Mesenchymal stem cell (in vitro differentiated cells and primary cell): ENCODE measurements around the gene PNMA8A.

Source experiments
- DNase-seq: peaks from one replicate; pipeline ENCODE4 v3.0.0-alpha.2; 2013
- H2AFZ ChIP-seq: one replicate; pipeline ENCODE4 v1.6.1; 2013; ENCODE audit warnings: low read depth, mild to moderate bottlenecking, control low read depth, inconsistent platforms, low read length, moderate library complexity
- H2AK5ac ChIP-seq: 2 replicates; pipeline ENCODE4 v1.6.1; 2013; ENCODE audit warnings: low read length, moderate library complexity, mild to moderate bottlenecking, inconsistent platforms; ENCODE audit not compliant: severe bottlenecking
- H2BK120ac ChIP-seq: one replicate; pipeline ENCODE4 v1.6.1; 2013; ENCODE audit warnings: low read depth, mild to moderate bottlenecking, inconsistent platforms, low read length, moderate library complexity
- H2BK12ac ChIP-seq, 2 experiments: one replicate each; pipeline ENCODE4 v1.6.1; 2013; ENCODE audit warnings: inconsistent platforms in 2 of 2, low read length in 2 of 2, mild to moderate bottlenecking in 2 of 2, moderate library complexity in 2 of 2, control low read depth in 1 of 2
- H2BK15ac ChIP-seq: one replicate; pipeline ENCODE4 v1.6.1; 2013; ENCODE audit warnings: mild to moderate bottlenecking, low read depth, inconsistent platforms; ENCODE audit not compliant: poor library complexity, severe bottlenecking
- H2BK5ac ChIP-seq: 2 replicates; pipeline ENCODE4 v1.6.1; 2013; ENCODE audit warnings: low read depth, mild to moderate bottlenecking, low read length, control low read depth, inconsistent platforms; ENCODE audit not compliant: poor library complexity, severe bottlenecking
- H3K14ac ChIP-seq, 2 experiments: one replicate each; pipeline ENCODE4 v1.6.1; 2013; ENCODE audit warnings: inconsistent platforms in 2 of 2, low read length in 2 of 2, control low read depth in 1 of 2, mild to moderate bottlenecking in 1 of 2, moderate library complexity in 1 of 2
- H3K18ac ChIP-seq, 2 experiments: one replicate each; pipeline ENCODE4 v1.6.1; 2013; ENCODE audit warnings: inconsistent platforms in 2 of 2, low read length in 2 of 2, control low read depth in 1 of 2, low read depth in 1 of 2, mild to moderate bottlenecking in 1 of 2
- H3K23ac ChIP-seq, 2 experiments: one replicate each; pipeline ENCODE4 v1.6.1; 2013; ENCODE audit warnings: inconsistent platforms in 2 of 2, low read length in 2 of 2, mild to moderate bottlenecking in 2 of 2, moderate library complexity in 2 of 2, control low read depth in 1 of 2
- H3K27ac ChIP-seq: 2 replicates; pipeline ENCODE4 v1.5.1; 2013; ENCODE audit warnings: mild to moderate bottlenecking, moderate library complexity, low read length, control low read depth, inconsistent platforms; ENCODE audit not compliant: poor library complexity, severe bottlenecking
- H3K27me3 ChIP-seq, 2 experiments: 2 replicates each; pipeline versions ENCODE4 v1.6.1 to v1.7.0; 2013; ENCODE audit warnings: low read length in 2 of 2, mild to moderate bottlenecking in 2 of 2, moderate library complexity in 2 of 2, control low read depth in 1 of 2, inconsistent platforms in 1 of 2; ENCODE audit not compliant: control insufficient read depth in 1 of 2, insufficient read depth in 1 of 2
- H3K36me3 ChIP-seq, 2 experiments: 2 replicates each; pipeline versions ENCODE4 v1.6.1 to v1.7.0; 2013; ENCODE audit warnings: low read length in 2 of 2, control low read depth in 1 of 2, inconsistent platforms in 1 of 2, low read depth in 1 of 2, mild to moderate bottlenecking in 1 of 2; ENCODE audit not compliant: insufficient read depth in 2 of 2, control insufficient read depth in 1 of 2
- H3K4ac ChIP-seq, 2 experiments: one replicate each; pipeline ENCODE4 v1.6.1; 2013; ENCODE audit warnings: inconsistent platforms in 2 of 2, low read length in 2 of 2, mild to moderate bottlenecking in 2 of 2, moderate library complexity in 2 of 2, control low read depth in 1 of 2, low read depth in 1 of 2
- H3K4me1 ChIP-seq: 2 replicates; pipeline ENCODE4 v1.6.1; 2013; ENCODE audit warnings: low read depth, low read length, control low read depth; ENCODE audit not compliant: control insufficient read depth, insufficient read depth
- H3K4me2 ChIP-seq: 2 replicates; pipeline ENCODE4 v1.6.1; 2013; ENCODE audit warnings: low read length, mild to moderate bottlenecking, inconsistent platforms; ENCODE audit not compliant: poor library complexity, severe bottlenecking
- H3K4me3 ChIP-seq, 2 experiments: 2 replicates each; pipeline versions ENCODE4 v1.5.1 to v1.7.0; 2013; ENCODE audit warnings: low read length in 2 of 2, mild to moderate bottlenecking in 2 of 2, control low read depth in 1 of 2, low read depth in 1 of 2; ENCODE audit not compliant: insufficient read depth in 1 of 2
- H3K79me1 ChIP-seq: replicated peaks from 2 replicates; pipeline ENCODE4 v1.6.1; 2013; ENCODE audit warnings: mild to moderate bottlenecking, control low read depth, low read length, inconsistent platforms; ENCODE audit not compliant: poor library complexity, severe bottlenecking
- H3K9ac ChIP-seq: 2 replicates; pipeline ENCODE4 v1.7.0; 2013; ENCODE audit warnings: mild to moderate bottlenecking, low read length, moderate library complexity
- H3K9me3 ChIP-seq: 2 replicates; pipeline ENCODE4 v1.7.0; 2013; ENCODE audit warnings: mild to moderate bottlenecking, low read length; ENCODE audit not compliant: control insufficient read depth
- H4K8ac ChIP-seq: one replicate; pipeline ENCODE4 v1.6.1; 2013; ENCODE audit warnings: inconsistent platforms, mild to moderate bottlenecking, low read length, moderate library complexity
- H4K91ac ChIP-seq: one replicate; pipeline ENCODE4 v1.6.1; 2013; ENCODE audit warnings: mild to moderate bottlenecking, low read length, inconsistent platforms
- WGBS: methylation state at CpG from one replicate; pipeline ENCODE4 v1.1.7; 2013; ENCODE audit warnings: mixed read lengths; 5-methylcytosine and 5-hydroxymethylcytosine counted together

The PNMA8A gene

GRCh38 chr19:46466536-46467196 lies 4.7 kb downstream of the PNMA8A start:
- Histone ChIP-seq H2AFZ (no peak overlapping the region), H3K4me2 (no peak overlapping the region), H3K36me3 (peaks cover 0 to 24% of the 10 kb centered on the region in 2 experiments), H3K27ac (peak overlapping the region; percentile 38), H3K9ac (peak overlapping the region; percentile 74), H3K79me1 (peaks cover 17% of the 10 kb centered on the region), H4K91ac (no peak overlapping the region), H2BK15ac (no peak overlapping the region), H3K4ac (no peak overlapping the region), H3K4me1 (peaks cover 20% of the 10 kb centered on the region), H3K9me3 (no peaks in the 10 kb centered on the region), H3K18ac (no peak overlapping the region), H2BK5ac (no peak overlapping the region), H2BK12ac (no peak overlapping the region), H3K4me3 (peak overlapping the region in 1 of 2 experiments; percentile 59), H2AK5ac (no peak overlapping the region), H4K8ac (no peak overlapping the region), H3K27me3 (no peaks in the 10 kb centered on the region), H3K23ac (no peak overlapping the region), H3K14ac (no peak overlapping the region), H2BK120ac (no peak overlapping the region)
- DNase-seq, result peak; percentile 56
- 80% methylated on average over 15 of the region's 15 CpGs for WGBS

- Histone ChIP-seq H3K4me1 (peaks cover 2% of the 10 kb centered on the region), H2BK12ac (no peak overlapping the region), H3K79me1 (no peaks in the 10 kb centered on the region), H3K4me2 (no peak overlapping the region), H2BK15ac (no peak overlapping the region), H3K4me3 (no peak overlapping the region), H3K4ac (no peak overlapping the region), H2BK5ac (no peak overlapping the region), H2AFZ (no peak overlapping the region), H3K9me3 (no peaks in the 10 kb centered on the region), H4K91ac (no peak overlapping the region), H3K9ac (no peak overlapping the region), H3K18ac (no peak overlapping the region), H3K23ac (no peak overlapping the region), H4K8ac (no peak overlapping the region), H3K36me3 (peaks cover 0 to 15% of the 10 kb centered on the region in 2 experiments), H2AK5ac (no peak overlapping the region), H3K27ac (no peak overlapping the region), H2BK120ac (no peak overlapping the region), H3K27me3 (no peaks in the 10 kb centered on the region), H3K14ac (no peak overlapping the region)
- DNase-seq, result no peak
- WGBS, result no CpG with 5 or more reads among the region's 7 CpGs
Measured at GRCh38 chr19:46463516-46463915, 7.8 kb downstream of the PNMA8A start.

- no peak overlapping the region for H3K9ac ChIP-seq
- no peak overlapping the region for H3K4me3 ChIP-seq
- H2BK12ac ChIP-seq, result no peak overlapping the region
- no peaks in the 10 kb centered on the region for H3K9me3 ChIP-seq
- no peak for DNase-seq
- no peaks in the 10 kb centered on the region for H3K27me3 ChIP-seq
- no peak overlapping the region for H4K91ac ChIP-seq
- no peaks in the 10 kb centered on the region for H3K4me1 ChIP-seq
- H2BK120ac ChIP-seq, result no peak overlapping the region
- no peaks in the 10 kb centered on the region for H3K79me1 ChIP-seq
- H3K14ac ChIP-seq, result no peak overlapping the region
- H3K4me2 ChIP-seq, result no peak overlapping the region
- no peak overlapping the region for H3K23ac ChIP-seq
- no peak overlapping the region for H3K4ac ChIP-seq
- no peak overlapping the region for H2AFZ ChIP-seq
- no peak overlapping the region for H3K18ac ChIP-seq
- WGBS, result 100% methylated on average over 2 of the region's 2 CpGs
- H2BK5ac ChIP-seq, result no peak overlapping the region
- H3K36me3 ChIP-seq, result peaks cover 0 to 2% of the 10 kb centered on the region in 2 experiments
- no peak overlapping the region for H2BK15ac ChIP-seq
- H2AK5ac ChIP-seq, result no peak overlapping the region
- H4K8ac ChIP-seq, result no peak overlapping the region
- H3K27ac ChIP-seq, result no peak overlapping the region
Measured at GRCh38 chr19:46461537-46461936, 9.8 kb downstream of the PNMA8A start.

- Histone ChIP-seq H3K4me1 (no peaks in the 10 kb centered on the region), H2BK120ac (no peak overlapping the region), H3K4ac (no peak overlapping the region), H3K27me3 (no peaks in the 10 kb centered on the region), H3K27ac (no peak overlapping the region), H3K14ac (no peak overlapping the region), H2BK12ac (no peak overlapping the region), H3K79me1 (no peaks in the 10 kb centered on the region), H3K23ac (no peak overlapping the region), H2BK5ac (no peak overlapping the region), H3K9me3 (no peaks in the 10 kb centered on the region), H3K4me2 (no peak overlapping the region), H4K8ac (no peak overlapping the region), H3K4me3 (no peak overlapping the region), H3K36me3 (peaks cover 0 to 2% of the 10 kb centered on the region in 2 experiments), H3K18ac (no peak overlapping the region), H2AFZ (no peak overlapping the region), H4K91ac (no peak overlapping the region), H2AK5ac (no peak overlapping the region), H2BK15ac (no peak overlapping the region), H3K9ac (no peak overlapping the region)
- no peak for DNase-seq
- 100% methylated on average over 1 of the region's 1 CpG for WGBS
Measured at GRCh38 chr19:46460981-46461380, 10.4 kb downstream of the PNMA8A start.
